ENCODE data around the gene SPRY1.
A peak's percentile ranks its signal among the peaks of the same experiment; 100 is the strongest.

SPRY1 gene

DNA sequence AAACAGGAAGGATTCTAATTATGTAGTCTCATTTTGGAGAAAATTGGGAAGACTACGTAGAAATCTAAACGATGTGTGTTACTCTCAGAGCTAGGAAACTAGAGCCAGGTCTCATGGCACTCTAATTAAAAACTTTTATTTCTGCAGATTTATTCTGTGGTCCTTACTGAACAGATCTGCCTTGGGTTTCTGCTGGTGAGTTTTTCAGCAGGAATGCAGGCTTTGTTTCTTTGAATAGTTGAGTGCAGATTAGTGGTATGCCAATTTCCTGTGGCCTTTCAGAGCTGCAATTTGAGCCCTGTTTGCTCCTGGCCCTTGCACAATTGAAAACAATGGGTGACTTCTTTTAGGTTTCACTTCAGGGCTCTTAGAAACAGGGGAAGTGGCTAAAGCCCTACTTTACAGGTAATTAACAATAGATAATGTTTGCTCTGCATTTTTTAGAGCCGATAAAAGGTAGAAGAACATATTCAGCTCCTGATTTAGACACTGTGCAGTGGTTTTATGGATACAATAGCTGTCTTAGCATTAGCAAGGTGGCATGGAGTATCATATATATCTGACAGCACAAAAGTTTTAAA lies 21.8 kb downstream of the SPRY1 start:
- Histone ChIP-seq H3K9me3 (ENCODE audit: insufficient read depth, low read length, severe bottlenecking) (no peaks in the 10 kb centered on the region), H3K36me3 (ENCODE audit: insufficient read depth, low read length) (no peaks in the 10 kb centered on the region), H3K27me3 (ENCODE audit: insufficient read depth, low read length, poor library complexity) (no peaks in the 10 kb centered on the region), H3K4me1 (ENCODE audit: insufficient read depth, low read length) (no peaks in the 10 kb centered on the region), H4K20me1 (ENCODE audit: insufficient read depth, low read length) (no peaks in the 10 kb centered on the region), H3K4me2 (ENCODE audit: insufficient read depth, low read length) (no peak overlapping the region), H3K79me2 (ENCODE audit: insufficient read depth, low read length) (no peaks in the 10 kb centered on the region), H3K4me3 (ENCODE audit: low read depth in 1 of 2, low read length in 2 of 2) (no peak overlapping the region), H3K9ac (ENCODE audit: low read depth, low read length) (no peak overlapping the region), H2AFZ (ENCODE audit: low read depth, low read length) (no peak overlapping the region), H3K27ac (ENCODE audit: low read length) (no peak overlapping the region)
- DNase-seq (peak; percentile 30), ATAC-seq (ENCODE audit: insufficient read depth, low read depth) (peak; percentile 21; the same call in 1 of the 3 replicates)
- TF ChIP-seq CTCF (IDR thresholded peaks at IDR 0.05; ENCODE audit: borderline replicate concordance, extremely low read depth, low read length, poor library complexity, severe bottlenecking) = no peak
- no peak for TF ChIP-seq EZH2 (IDR thresholded peaks at IDR 0.05; ENCODE audit: borderline replicate concordance, low read depth, low read length, severe bottlenecking)

- Histone ChIP-seq H3K9ac (ENCODE audit: low read depth, low read length) (no peak overlapping the region), H3K4me2 (ENCODE audit: insufficient read depth, low read length) (no peak overlapping the region), H2AFZ (ENCODE audit: low read depth, low read length) (no peak overlapping the region), H3K79me2 (ENCODE audit: insufficient read depth, low read length) (no peaks in the 10 kb centered on the region), H3K4me1 (ENCODE audit: insufficient read depth, low read length) (no peaks in the 10 kb centered on the region), H3K36me3 (ENCODE audit: insufficient read depth, low read length) (no peaks in the 10 kb centered on the region), H3K27me3 (ENCODE audit: insufficient read depth, low read length, poor library complexity) (no peaks in the 10 kb centered on the region), H3K9me3 (ENCODE audit: insufficient read depth, low read length, severe bottlenecking) (no peaks in the 10 kb centered on the region), H3K4me3 (ENCODE audit: low read depth in 1 of 2, low read length in 2 of 2) (no peak overlapping the region), H4K20me1 (ENCODE audit: insufficient read depth, low read length) (no peaks in the 10 kb centered on the region), H3K27ac (ENCODE audit: low read length) (no peak overlapping the region)
- TF ChIP-seq CTCF (IDR thresholded peaks at IDR 0.05; ENCODE audit: borderline replicate concordance, extremely low read depth, low read length, poor library complexity, severe bottlenecking) = no peak
- no peak for TF ChIP-seq EZH2 (IDR thresholded peaks at IDR 0.05; ENCODE audit: borderline replicate concordance, low read depth, low read length, severe bottlenecking)
- DNase-seq (no peak), ATAC-seq (ENCODE audit: insufficient read depth, low read depth) (no peak)
Observed at GRCh38 chr4:123419885-123420755, 23.5 kb downstream of the SPRY1 start.

DNA sequence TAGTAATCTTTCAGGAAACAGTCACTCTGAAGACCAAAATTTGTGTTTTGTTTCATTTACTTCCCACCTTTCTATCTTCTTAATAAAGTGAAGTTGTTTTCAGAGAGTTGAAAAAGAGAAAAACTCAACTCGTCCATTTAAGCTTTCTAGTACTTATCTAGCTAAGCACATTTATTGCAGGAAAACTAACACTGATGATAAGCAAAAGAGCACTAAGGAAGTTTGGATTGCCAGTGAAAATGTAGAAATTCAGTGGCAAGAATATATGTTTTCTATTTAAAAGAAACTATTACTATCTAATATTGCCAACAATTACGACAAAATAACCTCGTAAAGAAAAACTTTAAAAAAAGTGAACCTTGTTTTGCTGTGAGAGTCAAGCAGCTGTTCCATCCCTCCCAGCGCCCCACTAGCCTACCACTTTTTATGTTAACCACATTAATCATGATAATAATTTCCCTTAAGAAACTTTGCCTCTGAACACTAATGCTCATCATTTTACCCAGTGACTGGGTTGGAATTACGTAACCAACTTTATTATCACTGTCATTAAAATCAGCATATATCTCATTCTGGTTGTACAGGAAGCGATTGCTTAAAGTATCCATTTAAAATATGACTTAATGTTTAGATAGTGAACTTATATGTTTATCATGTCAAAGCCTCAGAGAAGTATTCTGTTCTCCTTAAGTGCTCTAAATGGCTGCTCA lies 24.8 kb downstream of the SPRY1 start:
- Histone ChIP-seq H4K20me1 (ENCODE audit: insufficient read depth, low read length) (no peaks in the 10 kb centered on the region), H3K36me3 (ENCODE audit: insufficient read depth, low read length) (no peaks in the 10 kb centered on the region), H3K9me3 (ENCODE audit: insufficient read depth, low read length, severe bottlenecking) (no peaks in the 10 kb centered on the region), H3K27me3 (ENCODE audit: insufficient read depth, low read length, poor library complexity) (no peaks in the 10 kb centered on the region), H3K27ac (ENCODE audit: low read length) (no peak overlapping the region), H3K4me1 (ENCODE audit: insufficient read depth, low read length) (no peaks in the 10 kb centered on the region), H3K79me2 (ENCODE audit: insufficient read depth, low read length) (no peaks in the 10 kb centered on the region), H3K4me2 (ENCODE audit: insufficient read depth, low read length) (no peak overlapping the region), H2AFZ (ENCODE audit: low read depth, low read length) (no peak overlapping the region), H3K4me3 (ENCODE audit: low read depth in 1 of 2, low read length in 2 of 2) (no peak overlapping the region), H3K9ac (ENCODE audit: low read depth, low read length) (no peak overlapping the region)
- DNase-seq = no peak
- no peak for TF ChIP-seq EZH2 (IDR thresholded peaks at IDR 0.05; ENCODE audit: borderline replicate concordance, low read depth, low read length, severe bottlenecking)
- TF ChIP-seq CTCF (IDR thresholded peaks at IDR 0.05; ENCODE audit: borderline replicate concordance, extremely low read depth, low read length, poor library complexity, severe bottlenecking) = no peak
- peak; percentile 67 for ATAC-seq (ENCODE audit: insufficient read depth, low read depth)

Data from DND-41 (cell line).